ENCODE measurements around the gene ZFYVE28.
"Not testable (repeated sequence)": the region's sequence is repeated elsewhere in the genome, so short reads cannot be mapped to it uniquely, and the experiment has no call there.

The ZFYVE28 gene

DNA sequence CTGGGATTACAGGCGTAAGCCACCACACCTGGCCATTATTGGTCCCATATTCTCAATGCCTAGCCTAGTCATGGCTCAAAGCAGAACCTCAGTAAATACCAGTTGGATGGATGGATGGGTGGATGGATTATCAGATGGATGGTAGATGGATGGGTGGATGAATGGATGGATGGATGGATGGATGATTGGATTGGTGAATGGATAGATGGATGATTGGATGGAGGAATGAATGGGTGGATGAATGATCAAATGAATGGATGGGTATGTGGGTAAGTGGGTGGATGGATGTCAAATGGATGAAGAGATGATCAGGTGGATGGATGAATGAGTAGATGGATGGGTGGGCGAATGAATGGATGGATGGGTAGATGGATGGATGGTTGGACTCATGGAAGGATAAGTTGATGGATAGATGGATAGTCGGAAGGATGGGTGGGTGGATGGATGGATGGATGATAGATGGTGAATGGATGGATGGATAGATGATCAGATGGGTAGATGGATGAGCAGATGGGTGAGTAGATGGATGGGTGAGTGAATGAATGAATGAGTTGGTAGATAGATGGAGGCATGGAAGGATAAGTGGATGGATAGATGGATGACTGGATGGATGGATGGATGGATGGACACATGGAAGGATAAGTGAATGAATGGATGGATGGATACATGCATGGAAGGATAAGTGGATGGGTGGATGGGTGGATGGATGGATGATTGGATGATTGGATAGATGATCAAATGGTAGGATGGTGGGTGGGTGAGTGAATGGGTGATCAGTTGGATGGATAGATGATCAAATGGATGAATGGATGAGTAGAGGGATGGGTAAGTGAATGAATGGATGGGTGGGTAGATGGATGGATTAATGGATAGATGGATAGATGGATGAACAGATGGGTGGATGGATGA, 28.5 kb upstream of the ZFYVE28 start:
- DNase-seq (ENCODE audit: low read depth in 2 of 2) = no peak

DNA sequence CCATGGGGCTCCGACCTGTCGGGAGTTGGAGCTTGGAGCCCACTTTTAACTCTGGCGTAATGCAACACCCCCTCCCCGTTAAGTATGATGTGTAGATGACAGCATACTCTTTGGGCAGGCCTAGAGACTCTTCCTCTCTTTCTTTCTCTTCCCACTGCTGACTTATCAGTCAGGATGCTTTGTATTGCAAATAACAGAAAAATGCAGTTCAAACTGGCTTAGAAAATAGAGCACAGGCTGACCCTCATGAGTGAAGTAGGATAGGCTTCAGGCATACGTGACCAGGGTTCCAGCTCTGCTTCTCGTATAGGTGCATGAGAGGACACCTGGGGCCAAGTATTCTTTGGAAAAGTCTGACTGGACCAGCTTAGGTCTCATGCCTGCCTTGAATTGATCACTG, 27.1 kb upstream of the ZFYVE28 start:
- DNase-seq (ENCODE audit: low read depth in 2 of 2) = no peak

DNA sequence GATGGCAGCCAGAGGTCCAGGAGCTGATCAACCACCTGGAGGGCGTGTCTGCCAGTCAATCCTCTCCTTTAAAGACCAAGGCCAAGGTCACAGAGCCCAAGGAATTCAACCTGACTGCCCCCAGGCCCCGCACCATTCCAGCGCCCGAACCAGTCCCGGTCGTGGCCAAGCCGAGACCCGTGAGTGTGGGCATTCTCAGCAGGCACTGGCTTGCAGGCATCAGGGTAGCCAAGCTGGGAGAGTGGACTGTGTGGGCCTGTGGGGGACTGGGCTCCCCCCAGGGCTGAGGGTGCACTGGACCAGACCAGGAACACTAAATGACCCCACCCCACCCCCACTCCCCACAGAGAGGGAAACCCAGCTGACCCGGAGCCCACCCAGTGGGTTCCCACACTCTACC, 26.7 kb upstream of the ZFYVE28 start:
- DNase-seq (ENCODE audit: low read depth in 2 of 2) = no peak

DNA sequence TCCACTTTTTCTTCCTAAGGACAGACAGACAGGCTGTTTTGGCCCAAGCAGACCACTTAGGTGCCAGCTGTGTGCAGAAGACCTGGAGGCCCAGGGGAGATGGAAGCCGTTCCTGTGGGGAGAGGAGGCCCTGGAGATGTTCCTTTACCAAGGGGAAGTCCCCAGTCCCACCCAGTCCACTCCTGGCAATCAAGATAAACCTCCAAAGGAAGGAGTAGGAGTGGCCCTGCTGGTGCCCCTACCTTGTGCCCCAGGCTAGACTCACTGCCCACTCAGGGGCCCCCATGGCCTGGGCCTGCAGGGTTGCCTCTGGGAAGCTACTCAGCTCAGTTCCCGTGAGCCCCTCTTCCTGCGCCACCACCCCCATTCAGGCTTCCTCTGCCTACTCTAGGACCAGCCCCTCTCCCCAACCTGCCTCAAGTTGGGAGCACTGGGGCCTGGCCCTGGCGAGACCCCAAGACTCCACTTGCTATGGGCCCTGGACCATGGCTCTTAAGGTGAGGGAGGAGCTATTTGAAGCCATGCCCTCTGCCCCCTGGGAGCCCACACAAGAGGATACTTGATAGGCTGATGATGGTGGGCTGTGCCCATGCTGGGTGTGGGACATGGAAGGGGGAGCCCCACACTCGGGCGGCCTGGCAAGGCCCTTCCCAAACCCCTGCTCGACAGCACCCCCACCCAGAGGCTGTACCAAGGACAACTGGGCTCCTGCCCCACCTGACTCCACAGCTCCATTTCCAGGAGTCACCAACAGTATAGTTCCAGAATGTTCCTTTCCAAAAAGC, 25.7 kb upstream of the ZFYVE28 start:
- no peak for DNase-seq (ENCODE audit: low read depth in 2 of 2)

DNA sequence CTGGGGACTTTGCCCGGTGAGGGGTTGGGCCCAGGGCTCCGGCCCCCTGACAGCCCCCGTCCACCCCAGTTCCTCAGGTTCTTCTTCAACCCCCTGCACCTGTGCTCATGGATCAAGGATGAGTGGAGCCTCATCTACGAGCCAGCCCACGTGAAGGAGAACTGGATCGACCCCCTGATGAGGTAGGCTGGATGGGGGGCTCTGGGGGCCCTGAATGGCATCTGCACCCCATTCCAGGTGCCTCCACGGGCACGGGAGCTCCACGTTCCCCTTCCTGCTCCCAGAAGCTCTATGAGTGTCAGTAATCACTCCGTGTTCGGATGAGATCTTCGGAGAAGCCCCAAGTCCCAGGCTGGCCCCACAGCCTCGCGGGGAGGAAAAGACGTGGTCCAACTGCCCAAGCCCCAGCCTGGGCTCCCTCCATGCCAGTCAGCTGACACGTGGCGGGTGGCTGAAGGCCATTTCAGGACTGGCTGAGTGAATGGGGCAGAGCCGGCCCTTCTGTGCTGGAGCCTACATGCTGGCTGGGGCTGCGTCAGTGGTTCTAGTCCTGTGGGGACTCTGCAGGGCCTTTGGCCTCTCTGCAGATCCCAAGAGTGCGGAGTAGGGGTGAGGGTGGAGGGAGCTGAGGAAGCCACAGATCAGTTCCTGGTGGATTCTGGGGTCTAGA, 24.8 kb upstream of the ZFYVE28 start:
- DNase-seq (ENCODE audit: low read depth in 2 of 2) = no peak

DNA sequence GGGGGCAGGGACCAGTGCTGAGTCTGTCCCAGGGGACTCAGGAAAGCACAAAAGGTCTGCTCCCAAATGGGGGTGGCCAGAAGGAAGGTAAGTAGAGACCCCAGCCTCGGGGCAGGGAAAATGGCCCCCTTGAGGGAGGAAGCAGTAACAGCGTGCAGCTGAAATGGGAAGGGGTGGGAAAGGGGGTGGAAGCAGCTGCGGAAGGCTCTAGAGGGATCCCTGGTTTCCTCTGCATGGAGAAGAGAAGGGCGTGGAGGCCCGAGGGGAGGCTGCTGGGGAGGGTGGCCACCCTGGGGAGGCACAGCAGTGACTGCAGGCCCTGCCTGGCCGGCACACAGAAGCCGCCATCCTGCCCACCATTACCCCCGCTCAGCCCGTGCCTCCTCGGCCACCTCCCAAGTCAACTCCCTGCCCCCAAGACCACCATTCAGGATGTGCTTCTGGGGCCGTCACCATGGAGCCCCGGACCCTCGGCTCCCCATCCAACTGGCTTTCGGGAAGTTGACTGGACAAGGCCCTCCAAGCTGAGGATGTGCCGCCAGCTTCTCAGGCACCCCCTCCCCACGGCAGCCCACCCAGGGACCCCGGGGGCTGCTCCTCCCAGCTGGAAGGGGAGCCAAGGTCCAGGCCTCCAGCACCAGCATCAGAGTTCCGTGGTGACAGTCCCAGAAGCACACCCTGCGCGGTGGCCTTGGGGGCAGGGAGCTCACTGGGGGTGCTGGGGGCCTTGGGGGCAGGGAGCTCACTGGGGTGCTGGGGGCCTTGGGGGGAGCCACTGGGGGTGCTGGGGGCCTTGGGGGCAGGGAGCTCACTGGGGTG, 23.9 kb upstream of the ZFYVE28 start:
- no peak for DNase-seq (ENCODE audit: low read depth in 2 of 2)

DNA sequence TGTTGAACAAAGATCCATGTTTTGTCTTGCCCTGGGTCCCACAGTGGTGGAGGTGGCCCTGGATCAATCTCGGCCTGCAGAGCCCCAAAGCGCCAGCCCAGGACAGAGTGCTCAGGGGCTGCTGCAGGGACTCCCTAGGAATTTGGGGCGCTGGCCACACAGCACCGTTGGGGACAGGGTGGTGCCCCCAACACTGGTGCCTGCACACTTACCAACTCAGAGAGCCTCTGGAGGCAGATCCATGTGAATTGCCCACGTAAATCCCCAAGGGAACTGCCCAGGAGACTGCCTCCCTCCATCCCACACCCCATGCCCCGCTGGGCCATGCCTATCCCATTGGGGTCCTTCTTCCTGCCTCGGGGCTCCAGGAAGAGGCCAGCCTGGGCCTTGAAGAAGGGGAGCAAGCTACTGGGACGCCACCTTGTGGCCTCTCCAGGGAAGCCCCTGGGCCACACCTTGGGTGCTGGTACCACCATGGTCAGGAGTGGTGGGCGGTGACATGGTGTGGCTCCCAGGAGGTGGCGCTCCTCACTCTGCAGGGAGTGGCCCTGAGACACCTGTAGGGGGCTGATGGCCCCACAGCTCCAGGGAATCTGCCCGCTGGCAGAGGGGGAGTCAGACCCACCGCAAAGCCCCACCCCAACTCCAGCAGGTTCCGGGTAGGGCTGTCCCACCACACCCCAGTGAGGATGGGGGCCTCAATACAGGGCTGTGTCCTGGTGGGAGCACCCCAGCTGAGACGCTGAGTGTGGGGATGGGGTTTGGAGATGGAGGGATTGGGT, 23.1 kb upstream of the ZFYVE28 start:
- peak; percentile 41 to 54 for DNase-seq (ENCODE audit: low read depth in 2 of 2)

DNA sequence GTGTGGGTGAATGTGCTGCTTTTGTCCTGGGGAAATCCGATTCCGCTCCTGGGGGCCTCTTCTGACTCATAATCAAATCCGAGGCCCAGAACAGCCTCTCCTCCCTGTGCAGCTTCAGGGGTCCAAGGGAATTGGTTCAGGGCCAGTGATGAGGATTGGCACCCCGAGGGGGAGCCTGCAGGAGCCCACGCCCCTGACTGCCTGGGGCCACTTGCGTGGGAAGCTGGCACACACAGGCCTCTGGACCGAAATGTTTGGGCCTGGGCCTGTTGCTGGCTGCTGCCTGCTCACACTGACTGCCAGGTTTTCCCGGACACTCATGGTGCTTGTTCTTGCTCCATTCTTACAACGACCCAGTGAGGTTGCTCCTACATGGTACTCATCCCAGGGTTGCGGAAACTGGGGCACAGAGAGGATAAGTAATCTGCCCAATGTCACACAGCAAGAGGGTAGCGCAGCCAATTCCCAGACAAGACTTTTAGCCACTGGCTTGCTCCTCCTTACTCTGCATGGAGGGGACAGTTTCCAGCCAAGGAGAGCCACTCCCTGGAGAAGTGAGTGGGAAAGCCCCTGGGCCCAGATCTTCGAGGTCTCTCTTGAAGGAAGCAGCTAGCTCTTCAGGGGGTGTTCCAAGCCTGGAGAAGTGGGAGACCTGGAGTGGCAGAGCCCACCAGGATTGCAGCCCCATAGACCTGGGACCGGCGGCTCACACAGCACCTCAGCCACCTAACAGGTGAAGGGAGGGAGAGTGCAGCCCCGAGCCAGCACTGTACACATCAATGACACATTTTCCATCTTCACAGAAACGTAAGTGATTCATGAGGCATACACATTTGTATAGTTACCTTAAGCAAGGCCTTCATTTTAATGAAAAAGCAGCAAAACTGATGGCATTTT, 20.6 kb upstream of the ZFYVE28 start:
- DNase-seq (ENCODE audit: low read depth in 2 of 2) = no peak

DNA sequence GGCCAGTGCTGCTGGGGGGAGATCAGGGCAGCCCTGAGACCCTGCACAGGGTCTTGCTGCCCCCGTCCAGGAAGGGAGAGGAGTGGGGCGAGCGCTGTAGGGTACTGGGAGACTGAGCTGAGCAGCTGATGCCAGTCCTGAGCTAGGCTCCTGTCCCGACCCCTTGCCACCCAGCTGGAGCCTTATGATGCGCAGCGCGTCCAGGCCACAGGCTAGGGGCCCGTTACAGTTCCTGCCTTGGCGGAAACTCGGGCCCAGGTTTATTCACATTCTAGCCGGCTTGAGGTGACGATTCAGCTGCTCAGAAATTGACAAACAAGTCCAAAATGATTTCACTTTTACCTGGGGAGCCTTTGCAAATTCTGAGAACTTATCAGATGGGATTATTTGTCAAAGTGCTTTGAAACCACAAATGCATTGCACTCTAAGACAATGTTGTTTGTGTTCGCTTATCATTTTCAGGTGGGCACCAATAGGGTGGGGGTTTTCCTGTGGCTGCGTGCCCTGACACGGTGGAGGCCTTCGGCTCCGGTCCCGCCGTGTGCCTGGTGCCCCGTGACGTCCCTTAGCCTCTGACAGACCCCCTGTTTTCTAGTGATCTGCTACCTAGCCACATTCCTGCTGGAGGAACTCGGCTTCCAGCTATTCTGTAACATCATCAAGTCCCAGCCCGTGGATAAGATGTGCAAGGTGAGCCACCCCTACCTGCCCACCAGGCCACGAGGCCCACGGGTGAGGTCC, 19.2 kb upstream of the ZFYVE28 start:
- no peak for DNase-seq (ENCODE audit: low read depth in 2 of 2)

DNA sequence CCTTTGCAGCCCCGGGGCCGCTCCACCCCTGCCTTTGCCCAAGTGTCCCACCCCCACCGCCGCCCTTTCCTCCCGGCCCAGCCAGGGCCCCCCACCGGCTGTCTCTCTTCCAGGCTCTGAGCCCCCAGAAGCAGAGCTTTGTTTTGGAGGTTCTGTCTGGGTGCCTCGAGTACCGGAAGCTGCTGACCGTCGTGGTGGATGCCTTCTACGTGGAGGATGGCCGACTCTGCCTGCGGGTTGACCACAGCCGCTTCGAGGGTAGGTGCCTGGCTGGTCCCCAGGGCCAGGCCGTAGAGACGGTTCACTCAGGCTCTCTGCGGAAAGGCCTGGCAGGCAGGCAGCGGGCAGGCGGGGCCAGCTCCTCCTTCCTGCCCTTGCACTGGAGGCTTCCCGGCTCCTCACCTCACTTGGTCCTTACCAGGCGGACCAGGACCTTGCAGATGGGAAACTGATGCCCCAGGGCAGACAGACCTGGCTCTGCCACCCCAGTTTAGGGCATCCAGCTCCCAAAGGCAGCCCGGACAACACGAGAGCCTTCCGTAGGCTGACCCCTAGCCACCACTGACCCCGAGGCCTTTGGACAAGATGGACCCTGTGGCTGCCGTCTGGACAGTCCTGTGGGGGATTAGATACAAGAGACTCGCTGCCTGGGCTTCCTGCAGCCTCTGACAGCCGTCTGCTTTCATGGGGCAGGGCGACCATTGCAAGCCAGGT, 18.5 kb upstream of the ZFYVE28 start:
- DNase-seq (ENCODE audit: low read depth in 2 of 2) = no peak

DNA sequence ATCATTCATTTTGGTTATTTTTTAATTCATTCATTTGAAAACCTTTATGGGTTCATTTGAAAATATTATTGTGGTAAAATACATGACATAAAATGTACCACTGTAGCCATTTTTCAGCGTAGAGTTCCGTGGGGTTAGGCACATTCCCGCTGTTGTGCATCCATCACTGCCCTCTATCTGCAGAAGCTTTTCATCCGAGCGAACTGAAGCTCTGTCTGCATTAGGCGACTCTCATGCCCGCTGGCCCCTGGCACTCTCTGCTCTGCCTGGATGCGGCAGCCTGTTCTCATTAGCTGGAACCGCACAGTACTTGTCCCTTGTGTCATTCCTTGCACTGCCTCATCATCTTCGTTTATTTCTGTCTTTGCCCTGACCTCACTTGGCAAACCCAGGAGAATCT, 17.9 kb upstream of the ZFYVE28 start:
- no peak for DNase-seq (ENCODE audit: low read depth in 2 of 2)

DNA sequence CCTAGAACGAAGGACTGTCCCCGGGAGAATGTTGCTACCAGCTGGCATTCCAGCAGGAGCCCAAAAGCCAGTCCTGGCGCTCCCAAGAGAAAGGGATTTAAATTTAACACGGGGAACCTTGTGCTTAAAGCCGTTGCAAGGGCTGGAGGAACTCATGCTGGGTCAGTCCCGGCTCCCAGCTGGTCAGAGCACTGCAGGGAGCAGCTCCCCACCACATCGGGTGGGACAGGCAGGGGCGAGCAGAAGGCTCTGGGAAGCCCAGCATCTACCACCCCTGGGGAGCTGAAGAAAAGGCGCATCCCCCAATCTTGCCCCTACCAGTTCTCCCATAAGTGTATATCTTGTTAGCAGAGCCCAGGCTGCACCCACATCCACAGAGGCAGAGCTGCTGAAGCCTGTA, 16.0 kb upstream of the ZFYVE28 start:
- DNase-seq (ENCODE audit: low read depth in 2 of 2) = no peak

DNA sequence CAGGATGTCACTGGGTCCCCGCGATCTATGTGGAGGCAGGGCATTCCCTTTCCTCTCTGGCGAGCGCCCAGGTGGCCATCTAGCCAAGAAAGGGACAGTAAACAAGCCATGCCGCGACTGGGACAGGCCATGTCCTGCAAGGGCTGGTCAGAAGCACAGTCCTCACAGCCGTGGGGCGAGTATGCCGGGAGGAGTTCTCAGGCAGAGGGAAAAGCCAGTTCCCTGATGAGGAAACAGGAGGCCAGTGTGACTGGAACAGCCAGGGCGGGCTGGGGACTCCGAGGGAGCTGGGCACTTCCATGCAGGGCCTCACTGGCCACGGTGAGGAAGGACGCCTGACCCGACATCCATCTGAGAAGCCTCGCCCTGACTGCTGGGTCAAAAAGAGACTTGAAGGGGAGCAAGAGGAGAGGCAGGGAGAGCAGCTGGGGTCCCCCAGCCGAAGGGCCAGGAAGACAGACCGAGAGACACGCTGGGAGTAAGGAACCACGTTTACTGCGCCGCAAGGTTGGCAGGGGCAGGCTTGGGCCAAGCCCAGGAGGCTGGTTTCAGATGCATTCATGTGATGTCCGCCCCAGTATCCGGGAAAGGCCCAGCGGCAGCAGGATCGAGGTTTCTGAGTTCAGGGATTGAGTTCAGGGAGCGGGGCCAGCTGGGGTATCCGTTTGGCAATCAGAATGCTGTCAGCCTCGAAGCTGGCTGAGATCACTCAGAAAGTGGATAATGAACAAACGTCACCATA, 15.3 kb upstream of the ZFYVE28 start:
- DNase-seq (ENCODE audit: low read depth in 2 of 2) = no peak

DNA sequence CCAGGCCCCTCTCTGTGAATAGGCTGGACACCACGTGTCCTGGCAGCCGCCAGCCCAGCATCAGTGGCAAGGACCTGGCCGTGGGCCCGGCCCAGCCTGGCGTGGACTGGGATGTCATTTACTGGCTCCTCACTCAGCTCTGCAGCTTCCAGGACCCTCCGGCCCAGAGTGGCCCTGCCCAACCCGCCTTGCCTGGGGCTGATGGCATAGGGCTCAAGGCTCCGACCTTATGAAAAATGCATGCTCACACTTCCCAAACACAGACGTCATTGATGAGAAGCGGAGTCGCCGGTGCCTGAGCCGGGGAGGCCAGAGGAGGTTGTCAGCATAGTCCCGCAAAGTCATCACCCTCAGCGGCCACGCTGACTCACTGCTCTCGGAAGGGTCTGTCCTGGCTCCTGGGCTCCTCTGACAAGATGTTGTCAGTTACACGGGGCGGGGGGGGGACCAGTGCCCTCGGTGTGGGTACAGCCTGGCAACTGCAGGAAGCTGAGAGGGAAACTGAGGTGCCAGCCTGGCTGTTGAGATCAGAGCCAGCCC, 14.6 kb upstream of the ZFYVE28 start:
- DNase-seq (ENCODE audit: low read depth in 2 of 2) = no peak

DNA sequence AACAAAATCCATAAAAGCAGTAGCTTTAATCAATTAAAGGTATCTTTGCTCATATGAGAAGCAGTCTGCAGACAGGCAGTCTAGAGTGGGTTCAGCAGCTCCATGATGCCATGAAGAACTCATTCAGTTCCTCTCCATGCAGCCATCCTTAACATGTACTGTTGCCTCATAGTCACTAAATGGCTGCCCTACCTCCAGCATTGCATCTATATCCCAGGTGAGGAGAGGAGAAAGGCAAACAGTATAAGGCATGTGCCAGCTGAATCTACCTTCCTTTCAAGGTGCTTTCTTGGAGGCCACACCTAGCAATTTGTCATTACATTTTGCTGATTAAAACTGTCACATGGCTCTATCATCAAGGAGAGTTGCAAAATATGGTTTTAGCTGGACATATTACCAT, 13.6 kb upstream of the ZFYVE28 start:
- no peak for DNase-seq (ENCODE audit: low read depth in 2 of 2)

DNA sequence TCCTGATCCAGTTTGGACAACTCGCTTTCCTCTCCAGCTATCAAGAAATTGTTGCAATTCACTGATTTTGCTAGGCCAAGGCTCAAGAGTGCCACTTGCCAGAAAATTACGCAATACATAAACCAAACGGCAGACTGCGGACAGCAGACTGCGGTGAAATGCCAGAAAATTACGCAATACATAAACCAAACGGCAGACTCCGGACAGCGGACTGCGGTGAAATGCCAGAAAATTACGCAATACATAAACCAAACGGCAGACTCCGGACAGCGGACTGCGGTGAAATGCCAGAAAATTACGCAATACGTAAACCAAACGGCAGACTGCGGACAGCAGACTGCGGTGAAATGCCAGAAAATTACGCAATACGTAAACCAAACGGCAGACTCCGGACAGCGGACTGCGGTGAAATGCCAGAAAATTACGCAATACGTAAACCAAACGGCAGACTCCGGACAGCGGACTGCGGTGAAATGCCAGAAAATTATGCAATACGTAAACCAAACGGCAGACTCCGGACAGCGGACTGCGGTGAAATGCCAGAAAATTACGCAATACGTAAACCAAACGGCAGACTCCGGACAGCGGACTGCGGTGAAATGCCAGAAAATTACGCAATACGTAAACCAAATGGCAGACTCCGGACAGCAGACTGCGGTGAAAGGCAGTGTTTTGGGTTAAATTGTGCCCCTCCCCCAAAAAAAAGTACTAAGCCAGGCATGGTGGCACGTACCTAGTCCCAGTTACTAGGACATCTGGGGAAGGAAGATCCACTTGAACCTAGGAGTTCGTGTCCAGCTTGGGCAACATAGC, 11.7 kb upstream of the ZFYVE28 start:
- not testable (repeated sequence) for DNase-seq (ENCODE audit: low read depth in 2 of 2)
